WTC11 (cell line): ENCODE measurements around the gene IL16.

Source experiments
- ARID4B ChIP-seq: sonication (generic); formaldehyde crosslinking; IDR thresholded peaks from 2 replicates; pipeline ENCODE4 v1.8.0; 2023; ENCODE audit warnings: missing genetic modification reagents, mild to moderate bottlenecking, borderline replicate concordance
- ATF6 ChIP-seq: sonication (generic); formaldehyde crosslinking; IDR thresholded peaks from 2 replicates; pipeline ENCODE4 v1.8.1; 2023; ENCODE audit warnings: mild to moderate bottlenecking, missing genetic modification reagents
- CREB1 ChIP-seq: sonication (generic); formaldehyde crosslinking; IDR thresholded peaks from 2 replicates; pipeline ENCODE4 v1.8.0; 2023; ENCODE audit warnings: mild to moderate bottlenecking, missing genetic modification reagents
- CTCF ChIP-seq: fragments of 200-600 bp; IDR thresholded peaks from 2 replicates; pipeline ENCODE4 v1.8.0; 2022; ENCODE audit warnings: antibody characterized with exemption
- E2F1 ChIP-seq: sonication (generic); formaldehyde crosslinking; IDR thresholded peaks from 2 replicates; pipeline ENCODE4 v1.8.0; 2022; ENCODE audit warnings: mild to moderate bottlenecking, missing genetic modification reagents
- IRF2 ChIP-seq: sonication (generic); formaldehyde crosslinking; IDR thresholded peaks from 2 replicates; pipeline ENCODE4 v1.8.0; 2022; ENCODE audit warnings: low read depth, missing genetic modification reagents, borderline replicate concordance
- JUN ChIP-seq: sonication (generic); formaldehyde crosslinking; IDR thresholded peaks from 2 replicates; pipeline ENCODE4 v1.8.0; 2023; ENCODE audit warnings: mild to moderate bottlenecking, missing genetic modification reagents
- MAX ChIP-seq: sonication (generic); formaldehyde crosslinking; IDR thresholded peaks from 2 replicates; pipeline ENCODE4 v1.8.0; 2022; ENCODE audit warnings: mild to moderate bottlenecking, missing genetic modification reagents
- NFYB ChIP-seq: sonication (generic); formaldehyde crosslinking; conservative IDR thresholded peaks from 2 replicates; pipeline ENCODE4 v1.8.0; 2022; ENCODE audit warnings: low read depth, missing genetic modification reagents
- SMAD3 ChIP-seq: sonication (generic); formaldehyde crosslinking; IDR thresholded peaks from 2 replicates; pipeline ENCODE4 v1.8.0; 2022; ENCODE audit warnings: missing genetic modification reagents, mild to moderate bottlenecking, borderline replicate concordance
- TP53 ChIP-seq: sonication (generic); formaldehyde crosslinking; IDR thresholded peaks from 2 replicates; pipeline ENCODE4 v1.8.1; 2023; ENCODE audit warnings: mild to moderate bottlenecking, missing genetic modification reagents
- USF1 ChIP-seq: sonication (generic); formaldehyde crosslinking; IDR thresholded peaks from 2 replicates; pipeline ENCODE4 v1.8.0; 2022; ENCODE audit warnings: mild to moderate bottlenecking, missing genetic modification reagents
- USF2 ChIP-seq: sonication (generic); formaldehyde crosslinking; IDR thresholded peaks from 2 replicates; pipeline ENCODE4 v1.8.1; 2023; ENCODE audit warnings: mild to moderate bottlenecking, missing genetic modification reagents, moderate library complexity
- ZNF512 ChIP-seq: sonication (generic); formaldehyde crosslinking; IDR thresholded peaks from 2 replicates; pipeline ENCODE4 v1.8.1; 2022; ENCODE audit warnings: missing genetic modification reagents, borderline replicate concordance

- TF ChIP-seq E2F1 = no peak
- no peak for TF ChIP-seq CTCF
- TF ChIP-seq TP53 = no peak
- no peak for TF ChIP-seq IRF2 (CRISPR knock-in tag)
- no peak for TF ChIP-seq ATF6
- no peak for TF ChIP-seq MAX (CRISPR knock-in tag)
- no peak for TF ChIP-seq NFYB (CRISPR knock-in tag)
- no peak for TF ChIP-seq USF1 (CRISPR knock-in tag)
- TF ChIP-seq USF2 (CRISPR knock-in tag) = no peak
- TF ChIP-seq CREB1 (CRISPR knock-in tag) = no peak
- TF ChIP-seq JUN = no peak
- TF ChIP-seq ZNF512 = no peak
- TF ChIP-seq SMAD3 (CRISPR knock-in tag) = no peak
- TF ChIP-seq ARID4B (CRISPR knock-in tag) = no peak
Observed at GRCh38 chr15:81302701-81303109, 106.0 kb downstream of the IL16 start.
